ENCODE measurements around the gene TIE1.

DNA sequence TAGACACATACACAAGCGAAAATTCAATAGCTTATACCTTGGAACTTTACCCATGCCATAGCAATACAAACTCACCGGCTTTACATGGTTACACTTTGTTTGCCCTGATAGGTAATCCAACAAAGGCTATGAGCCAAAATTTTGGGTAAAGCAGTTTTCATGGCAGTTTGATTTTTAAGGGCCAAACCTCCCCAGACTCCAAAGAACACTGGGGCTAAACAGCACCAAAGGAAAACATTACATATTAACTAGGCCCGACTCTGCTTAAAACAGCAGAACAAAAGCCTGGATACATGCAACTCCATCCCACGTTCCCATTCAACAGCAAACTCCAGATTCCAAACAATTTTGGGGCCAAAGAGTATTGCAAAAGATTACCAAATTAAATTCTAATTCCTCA, 35.4 kb upstream of the TIE1 start:
- TF ChIP-seq, protein P1, sequence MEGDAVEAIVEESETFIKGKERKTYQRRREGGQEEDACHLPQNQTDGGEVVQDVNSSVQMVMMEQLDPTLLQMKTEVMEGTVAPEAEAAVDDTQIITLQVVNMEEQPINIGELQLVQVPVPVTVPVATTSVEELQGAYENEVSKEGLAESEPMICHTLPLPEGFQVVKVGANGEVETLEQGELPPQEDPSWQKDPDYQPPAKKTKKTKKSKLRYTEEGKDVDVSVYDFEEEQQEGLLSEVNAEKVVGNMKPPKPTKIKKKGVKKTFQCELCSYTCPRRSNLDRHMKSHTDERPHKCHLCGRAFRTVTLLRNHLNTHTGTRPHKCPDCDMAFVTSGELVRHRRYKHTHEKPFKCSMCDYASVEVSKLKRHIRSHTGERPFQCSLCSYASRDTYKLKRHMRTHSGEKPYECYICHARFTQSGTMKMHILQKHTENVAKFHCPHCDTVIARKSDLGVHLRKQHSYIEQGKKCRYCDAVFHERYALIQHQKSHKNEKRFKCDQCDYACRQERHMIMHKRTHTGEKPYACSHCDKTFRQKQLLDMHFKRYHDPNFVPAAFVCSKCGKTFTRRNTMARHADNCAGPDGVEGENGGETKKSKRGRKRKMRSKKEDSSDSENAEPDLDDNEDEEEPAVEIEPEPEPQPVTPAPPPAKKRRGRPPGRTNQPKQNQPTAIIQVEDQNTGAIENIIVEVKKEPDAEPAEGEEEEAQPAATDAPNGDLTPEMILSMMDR (IDR thresholded peaks at IDR 0.05): no peak
- TF ChIP-seq POLR2A (IDR thresholded peaks at IDR 0.05): no peak
